Measurements from ENCODE around the gene FAM120B. TPM values are rescaled to one million over a fixed set of nuclear protein-coding genes. Genes with fewer than 3 reads are reported as not detected.
"Not testable (repeated sequence)": the region's sequence is repeated elsewhere in the genome, so short reads cannot be mapped to it uniquely, and the experiment has no call there.

The FAM120B gene
- polyA plus RNA-seq, 4 donors = 33.4 to 40.2 (median 38.0) TPM

DNA sequence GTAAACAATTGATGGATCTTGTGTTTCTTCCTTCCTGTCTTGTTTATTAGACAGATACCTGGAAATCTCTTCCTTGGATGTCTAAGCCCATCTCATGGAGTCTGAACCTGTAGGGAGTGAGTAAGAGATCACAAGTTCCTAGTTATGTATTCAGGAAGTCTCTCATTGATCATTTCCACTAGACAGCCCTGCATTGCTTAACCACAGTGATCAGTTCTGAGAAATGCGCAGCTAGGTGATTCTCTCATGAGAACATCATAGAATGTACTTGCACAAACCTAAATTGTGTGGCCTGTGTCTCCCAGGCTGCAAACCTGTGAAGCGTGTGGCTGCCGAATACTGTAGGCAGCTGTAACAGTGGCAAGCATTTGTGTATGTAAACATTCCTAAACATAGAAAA, 39.1 kb downstream of the FAM120B start:
- DNase-seq (ENCODE audit: low read depth in 4 of 4, low spot score in 2 of 4) = no peak

DNA sequence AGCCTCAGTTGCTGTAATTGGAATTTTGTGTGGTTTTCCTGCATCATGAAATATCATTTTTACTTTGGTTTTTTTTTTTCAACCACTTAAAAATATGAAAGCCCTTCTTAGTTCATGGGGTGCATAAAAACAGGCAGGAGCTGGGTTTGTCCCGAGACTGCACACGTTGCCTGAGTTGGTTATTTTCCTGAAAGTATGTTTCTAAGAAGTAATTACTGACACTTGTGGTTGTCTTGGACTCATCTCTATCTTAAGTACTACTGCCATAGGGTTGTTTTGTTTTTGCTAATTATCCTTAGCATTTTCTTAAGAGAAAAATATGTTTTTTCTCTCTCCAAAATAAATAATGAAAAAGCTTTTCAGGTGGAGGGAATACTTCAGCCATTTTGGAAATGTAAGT, 40.1 kb downstream of the FAM120B start:
- no peak for DNase-seq (ENCODE audit: low read depth in 4 of 4, low spot score in 2 of 4)

DNA sequence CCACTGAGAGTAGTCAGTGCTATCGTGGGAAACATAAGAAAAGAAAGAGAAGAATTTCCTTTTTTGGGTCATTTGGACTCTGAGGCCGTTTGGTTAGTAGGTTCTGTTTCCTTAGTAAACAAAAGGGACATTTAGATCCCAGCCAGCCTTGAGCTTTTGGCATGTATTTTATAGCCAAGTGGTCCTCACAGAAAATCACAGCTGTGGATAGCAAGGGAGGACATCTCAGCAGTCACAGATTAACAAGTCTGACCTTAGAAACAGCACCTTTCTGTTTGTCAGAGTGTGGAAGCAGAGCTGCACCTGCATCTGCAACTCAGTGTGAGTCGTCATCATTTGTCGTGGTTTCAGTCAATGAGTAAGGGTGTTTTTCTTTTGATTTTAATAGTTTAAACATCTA, 40.5 kb downstream of the FAM120B start:
- DNase-seq (ENCODE audit: low read depth in 4 of 4, low spot score in 2 of 4) = no peak

DNA sequence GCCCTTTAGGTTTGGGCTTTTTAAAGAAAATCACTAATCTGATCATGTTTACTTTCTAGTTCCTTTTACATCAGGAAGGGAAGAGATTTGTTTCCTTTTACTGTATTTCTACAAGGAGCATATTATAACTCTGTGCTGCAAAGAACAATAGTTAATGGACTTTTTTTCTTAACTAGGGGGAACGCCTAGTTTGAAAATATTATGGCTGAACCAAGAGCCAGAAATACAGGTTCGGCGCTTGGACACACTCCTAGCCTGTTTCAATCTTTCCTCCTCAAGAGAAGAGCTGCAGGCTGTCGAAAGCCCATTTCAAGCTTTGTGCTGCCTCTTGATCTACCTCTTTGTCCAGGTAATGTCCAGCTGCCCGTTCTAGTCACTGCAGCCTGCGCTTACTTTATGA, 41.4 kb downstream of the FAM120B start:
- DNase-seq (ENCODE audit: low read depth in 4 of 4, low spot score in 2 of 4) = no peak

DNA sequence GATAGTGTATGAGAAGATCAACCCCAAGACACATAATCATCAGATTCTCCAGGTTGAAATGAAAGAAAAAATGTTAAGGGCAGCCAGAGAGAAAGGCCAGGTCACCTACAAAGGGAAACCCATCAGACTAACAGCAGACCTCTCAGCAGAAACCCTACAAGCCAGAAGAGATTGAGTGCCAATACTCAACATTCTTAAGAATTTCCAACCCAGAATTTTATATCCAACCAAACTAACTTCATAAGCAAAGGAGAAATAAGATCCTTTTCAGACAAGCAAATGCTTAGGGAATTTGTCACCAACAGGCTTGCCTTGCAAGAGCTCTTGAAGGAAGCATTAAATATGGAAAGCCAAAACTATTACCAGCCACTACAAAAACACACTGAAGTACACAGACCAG, 44.9 kb downstream of the FAM120B start:
- not testable (repeated sequence) for DNase-seq (ENCODE audit: low read depth in 4 of 4, low spot score in 2 of 4)

DNA sequence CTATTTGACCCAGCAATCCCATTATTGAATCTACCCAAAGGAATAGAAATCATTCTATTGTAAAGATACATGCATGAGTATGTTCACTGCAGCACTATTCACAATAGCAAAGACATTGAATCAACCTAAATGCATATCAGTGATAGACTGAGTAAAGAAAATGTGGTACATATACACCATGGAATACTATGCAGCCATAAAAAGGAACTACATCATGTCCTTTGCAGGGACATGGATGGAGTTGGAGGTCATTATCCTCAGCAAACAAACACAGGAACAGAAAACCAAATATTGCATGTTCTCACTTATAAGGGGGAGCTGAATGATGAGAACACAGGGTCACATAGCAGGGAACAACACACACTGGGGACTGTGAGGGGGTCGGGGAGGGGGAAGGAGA, 48.6 kb downstream of the FAM120B start:
- DNase-seq (ENCODE audit: low read depth in 4 of 4, low spot score in 2 of 4) = not testable (repeated sequence)

DNA sequence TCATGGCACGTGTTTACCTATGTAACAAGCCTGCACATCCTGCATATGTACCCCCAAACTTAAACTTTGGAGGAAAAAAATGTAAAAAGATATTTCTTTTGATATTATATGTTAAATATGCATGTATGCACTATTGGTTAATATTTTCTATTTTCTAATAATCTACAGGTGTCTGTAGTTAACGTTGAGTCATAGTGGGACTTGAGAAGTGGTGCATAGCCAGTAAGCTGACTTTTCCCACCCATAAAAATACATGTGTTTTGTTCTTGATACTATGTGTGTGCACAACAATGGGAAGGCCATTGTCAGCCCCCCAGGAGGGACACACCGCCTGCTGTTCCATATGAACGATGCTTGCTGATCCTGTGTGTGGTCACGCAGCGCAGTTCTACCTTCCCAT, 49.1 kb downstream of the FAM120B start:
- no peak for DNase-seq (ENCODE audit: low read depth in 4 of 4, low spot score in 2 of 4)

DNA sequence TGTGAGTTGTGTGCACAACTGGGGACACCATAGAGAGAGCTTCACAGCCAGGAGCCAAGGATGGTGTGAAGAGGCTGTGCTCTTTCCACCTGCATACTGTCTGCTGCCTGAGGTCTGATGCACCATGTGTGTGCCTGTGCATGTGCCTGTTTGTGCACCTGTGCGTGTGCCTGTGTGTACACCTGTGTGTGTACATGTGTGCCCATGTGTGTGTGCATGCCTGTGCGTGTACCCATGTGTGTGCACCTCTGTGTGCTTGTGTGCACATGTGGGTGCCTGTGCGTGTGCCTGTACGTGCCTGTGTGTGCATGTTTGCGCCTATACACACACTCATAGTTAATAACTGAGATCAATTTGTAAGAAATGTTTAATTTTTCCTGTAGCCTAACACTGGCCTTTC, 51.3 kb downstream of the FAM120B start:
- DNase-seq (ENCODE audit: low read depth in 4 of 4, low spot score in 2 of 4) = no peak

DNA sequence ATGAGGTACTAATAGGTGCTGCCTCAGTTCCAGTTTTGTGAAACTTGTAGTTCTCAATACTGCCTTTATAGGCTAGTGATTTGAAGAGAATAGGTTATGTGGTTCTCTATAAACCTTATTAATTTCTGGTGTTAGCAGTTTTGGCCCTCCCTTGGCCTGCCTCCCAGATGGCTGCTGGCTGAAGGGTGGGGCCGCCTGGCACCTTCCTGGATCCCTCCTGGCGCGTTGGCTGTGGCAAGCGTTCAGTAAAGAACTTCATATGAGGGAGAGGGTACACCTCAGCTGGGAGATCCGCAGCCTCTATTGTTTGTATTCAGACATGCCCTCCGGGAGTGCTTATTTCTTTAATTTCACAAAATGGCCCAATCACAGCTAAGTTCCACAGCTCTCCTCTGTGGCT, 51.9 kb downstream of the FAM120B start:
- DNase-seq (ENCODE audit: low read depth in 4 of 4, low spot score in 2 of 4) = no peak

DNA sequence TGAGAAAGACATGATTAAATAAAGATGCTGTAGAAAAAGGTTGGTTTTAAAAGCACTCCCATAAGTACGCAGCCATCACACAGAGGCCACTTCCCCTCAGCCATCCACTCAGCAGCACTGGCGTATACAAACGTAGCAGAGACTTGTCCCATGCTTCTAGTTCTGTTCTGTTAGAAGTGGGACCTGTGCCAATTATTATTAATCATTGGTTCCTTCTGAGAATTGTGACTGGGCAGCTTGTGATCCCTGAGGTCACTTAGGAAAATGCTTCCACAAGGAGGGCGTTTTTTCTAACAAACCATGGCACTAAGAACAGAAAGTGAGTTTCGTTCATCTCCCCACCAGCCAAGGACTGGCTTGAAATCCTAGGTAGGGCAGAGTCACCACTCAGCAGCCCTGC, 53.9 kb downstream of the FAM120B start:
- no peak for DNase-seq (ENCODE audit: low read depth in 4 of 4, low spot score in 2 of 4)

DNA sequence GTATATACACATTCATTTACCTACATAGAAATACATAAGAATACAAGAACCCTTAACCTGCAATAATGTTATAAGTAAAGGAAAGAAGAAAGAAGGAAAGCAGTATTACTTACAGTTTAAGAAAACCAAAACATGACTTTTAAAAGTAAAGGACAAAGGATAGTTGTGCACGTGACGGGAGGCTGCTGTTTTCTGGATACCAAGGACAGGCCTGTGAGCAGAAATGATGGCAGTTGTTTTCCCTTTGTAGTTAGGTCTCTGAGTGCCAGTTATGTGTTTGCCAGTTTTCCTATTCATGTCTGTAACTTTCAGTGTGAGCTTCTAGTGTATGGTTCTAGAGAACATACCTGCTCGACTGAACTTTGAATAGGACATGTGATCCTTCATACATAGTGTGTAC, 54.8 kb downstream of the FAM120B start:
- DNase-seq (ENCODE audit: low read depth in 4 of 4, low spot score in 2 of 4) = no peak

DNA sequence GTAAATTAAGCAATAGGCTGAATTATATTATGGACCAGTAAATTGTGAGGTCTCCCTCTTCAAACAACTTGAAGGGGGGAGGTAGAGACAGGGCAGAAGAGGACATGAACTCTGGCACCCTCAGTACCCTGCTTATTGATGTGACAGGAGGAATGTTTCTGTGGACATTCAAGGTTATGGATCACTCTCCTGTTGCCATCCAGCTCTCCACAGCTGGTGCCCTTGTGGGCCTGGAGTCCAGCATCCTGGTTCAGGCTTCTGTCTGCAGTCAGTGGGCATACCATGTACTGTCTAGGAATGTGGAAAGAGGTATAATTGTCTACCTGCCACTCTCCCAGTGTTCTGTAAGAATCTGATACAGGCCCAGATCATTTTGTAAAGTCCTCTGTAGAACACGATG, 55.6 kb downstream of the FAM120B start:
- no peak for DNase-seq (ENCODE audit: low read depth in 4 of 4, low spot score in 2 of 4)

DNA sequence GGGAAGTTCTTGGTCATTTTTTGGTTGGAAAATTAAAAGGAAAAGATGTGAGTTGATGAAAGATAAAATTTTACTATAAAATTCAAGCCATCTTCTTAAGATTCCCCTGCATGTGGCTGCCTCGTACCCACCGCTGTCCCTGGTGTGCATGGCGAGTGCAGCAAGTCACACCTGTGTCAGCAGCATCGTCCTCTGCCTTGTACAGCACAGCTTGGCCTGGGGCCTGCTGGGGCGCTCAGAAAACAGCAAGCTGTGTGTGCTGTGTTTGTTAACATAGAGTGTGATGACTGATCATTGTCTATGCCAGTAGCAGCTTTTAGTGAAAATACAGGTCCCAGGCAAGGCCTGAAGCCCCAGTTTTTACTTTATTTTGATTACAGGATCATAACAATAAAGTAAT, 56.7 kb downstream of the FAM120B start:
- no peak for DNase-seq (ENCODE audit: low read depth in 4 of 4, low spot score in 2 of 4)

DNA sequence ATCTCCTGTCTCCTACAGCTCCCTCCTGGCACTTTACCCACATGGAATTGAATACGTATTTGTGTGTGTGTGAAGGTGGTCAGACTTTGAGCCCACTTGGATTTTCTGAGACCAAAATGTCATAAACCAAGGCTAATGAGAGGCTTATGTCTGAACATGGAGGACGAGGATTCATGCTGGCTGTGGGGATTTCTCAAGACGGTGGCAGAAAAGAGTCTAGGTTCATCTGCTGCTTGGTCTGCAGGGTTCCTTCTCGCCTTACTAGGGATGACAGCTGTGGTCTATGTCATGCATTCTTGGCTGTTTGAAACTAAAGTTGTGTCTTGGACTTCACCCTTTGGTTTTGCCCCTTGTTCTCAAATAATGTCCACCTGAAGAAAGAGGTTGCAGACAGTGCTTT, 58.6 kb downstream of the FAM120B start:
- DNase-seq (ENCODE audit: low read depth in 4 of 4, low spot score in 2 of 4) = no peak

DNA sequence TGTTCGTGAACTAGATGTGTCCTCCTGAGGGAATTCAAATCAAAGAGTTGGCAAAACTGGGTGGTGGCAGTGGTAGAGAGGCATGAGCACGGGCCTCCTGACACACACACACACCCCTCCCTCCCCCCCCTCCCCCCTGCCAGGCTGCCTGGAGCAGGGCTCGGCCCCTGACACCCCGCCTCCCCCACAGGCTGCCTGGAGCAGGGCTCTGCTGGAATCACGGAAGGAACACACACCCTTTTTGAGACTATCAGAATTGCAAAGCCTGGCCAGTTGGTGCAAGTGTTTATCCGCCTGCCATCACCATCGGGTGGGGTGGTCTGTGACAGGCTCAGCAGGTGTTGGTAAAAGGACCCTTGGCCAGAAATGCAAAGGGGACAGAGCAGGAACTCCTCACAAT, 59.0 kb downstream of the FAM120B start:
- DNase-seq (ENCODE audit: low read depth in 4 of 4, low spot score in 2 of 4) = no peak

DNA sequence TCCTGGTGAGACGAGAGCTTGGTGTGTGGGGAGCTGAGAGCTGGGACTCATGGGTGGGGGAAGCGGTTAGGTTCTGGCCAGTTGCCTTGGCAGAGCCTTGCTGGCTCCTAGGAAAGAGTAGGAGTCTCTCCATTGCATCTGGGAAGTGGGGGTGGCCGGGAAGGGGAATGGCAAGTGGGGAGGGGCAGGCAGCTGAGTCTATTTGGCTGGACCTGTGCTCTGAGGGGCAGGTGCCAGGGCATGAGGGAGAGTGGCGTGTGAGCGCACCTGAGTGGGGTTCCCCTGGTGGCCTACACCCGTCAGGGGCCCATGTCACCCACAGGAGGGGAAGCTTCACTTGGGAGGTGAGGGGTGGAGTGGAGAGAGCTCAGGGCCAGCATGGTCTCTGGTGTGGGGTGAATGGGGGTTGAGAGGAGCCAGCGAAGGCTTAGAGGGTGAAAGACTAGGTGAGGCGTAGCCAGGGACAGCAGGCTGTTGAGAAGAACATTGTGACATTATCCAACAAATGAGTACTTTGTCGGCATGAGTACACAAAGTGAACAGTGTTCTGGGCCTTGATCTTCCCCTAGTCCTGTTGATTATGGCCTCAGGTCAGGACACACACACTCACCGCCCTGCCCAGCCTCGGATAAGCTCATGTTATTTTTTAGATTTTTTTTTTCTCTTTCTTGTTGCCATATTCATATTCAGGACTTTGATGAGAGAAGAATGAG, 59.8 kb downstream of the FAM120B start:
- DNase-seq (ENCODE audit: low read depth in 4 of 4, low spot score in 2 of 4) = no peak

DNA sequence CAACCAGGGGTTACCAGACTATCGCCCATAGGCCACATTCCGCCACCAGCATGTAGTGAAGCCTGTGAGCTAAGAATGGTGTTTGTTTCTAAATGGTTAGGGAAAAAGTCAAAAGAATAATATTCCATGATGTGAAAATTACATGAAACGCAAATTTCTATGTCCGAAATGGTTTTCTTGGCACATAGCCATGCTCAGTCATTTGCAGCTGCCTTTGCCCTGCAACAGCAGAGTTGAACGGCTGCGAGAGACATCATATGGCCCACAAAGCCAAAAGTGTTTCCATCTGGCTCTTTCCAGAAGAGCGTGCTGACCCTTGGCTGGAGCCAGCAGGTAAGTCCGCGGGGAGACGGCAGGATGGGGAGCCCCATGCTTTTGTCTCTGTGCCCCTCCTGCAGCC, 60.7 kb downstream of the FAM120B start:
- DNase-seq (ENCODE audit: low read depth in 4 of 4, low spot score in 2 of 4) = no peak

DNA sequence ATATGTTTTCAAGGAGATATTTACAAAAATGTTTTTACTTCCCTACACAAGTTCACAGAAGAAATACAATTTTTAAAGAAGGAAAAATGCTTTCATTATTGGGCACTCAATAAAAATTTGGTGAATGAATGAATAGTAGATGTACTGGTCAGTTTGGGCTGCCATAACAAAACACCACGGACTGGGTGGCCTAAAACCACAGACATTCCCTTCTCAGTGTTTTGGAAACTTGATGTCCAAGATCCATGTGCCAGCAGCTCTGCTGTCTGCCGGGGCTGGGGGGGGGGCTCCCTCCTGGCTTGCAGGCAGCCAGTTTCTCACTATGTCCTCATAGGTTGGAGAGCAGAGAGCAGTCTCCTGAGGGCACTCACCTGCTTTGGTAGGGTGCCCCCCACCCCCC, 62.0 kb downstream of the FAM120B start:
- DNase-seq (ENCODE audit: low read depth in 4 of 4, low spot score in 2 of 4) = no peak

DNA sequence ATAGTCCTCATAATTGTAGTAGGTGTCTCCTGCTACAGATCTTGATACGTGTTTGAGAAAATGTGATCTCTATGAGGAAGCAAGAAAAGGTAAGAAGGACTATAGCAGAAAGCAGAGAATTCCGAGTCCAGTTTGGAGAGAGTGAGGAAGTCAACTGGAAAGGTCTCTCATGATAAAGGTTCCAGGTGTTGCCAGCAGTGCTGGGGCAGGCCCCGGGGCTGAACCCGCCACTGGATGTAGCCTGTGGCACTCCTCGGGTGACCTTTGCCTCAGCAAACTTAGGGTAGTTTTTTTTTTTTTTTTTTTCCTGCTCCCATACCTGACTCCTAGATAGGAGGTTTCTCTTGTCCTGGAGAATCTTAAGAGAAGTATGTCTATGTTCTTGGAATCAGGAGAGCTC, 62.8 kb downstream of the FAM120B start:
- no peak for DNase-seq (ENCODE audit: low read depth in 4 of 4, low spot score in 2 of 4)

DNA sequence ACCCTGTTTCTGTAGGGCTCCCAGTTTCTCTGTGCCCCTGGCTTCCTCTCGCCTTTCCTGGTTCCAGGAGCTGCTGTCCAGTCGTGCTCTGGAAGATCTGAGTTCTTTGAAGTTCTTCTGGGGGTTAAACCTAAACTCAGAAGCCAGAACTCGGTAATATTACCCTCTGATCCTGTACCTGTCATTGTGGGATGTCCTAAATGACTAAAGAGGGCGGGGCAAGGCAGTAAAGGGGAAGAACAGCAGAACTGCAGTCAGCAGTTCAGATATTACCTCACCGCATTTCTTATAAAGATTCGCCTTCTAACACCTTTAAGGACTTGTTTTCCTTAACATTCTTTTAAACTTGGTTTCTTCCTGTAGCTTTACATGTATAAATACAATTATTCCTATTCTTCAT, 63.9 kb downstream of the FAM120B start:
- no peak for DNase-seq (ENCODE audit: low read depth in 4 of 4, low spot score in 2 of 4)

DNA sequence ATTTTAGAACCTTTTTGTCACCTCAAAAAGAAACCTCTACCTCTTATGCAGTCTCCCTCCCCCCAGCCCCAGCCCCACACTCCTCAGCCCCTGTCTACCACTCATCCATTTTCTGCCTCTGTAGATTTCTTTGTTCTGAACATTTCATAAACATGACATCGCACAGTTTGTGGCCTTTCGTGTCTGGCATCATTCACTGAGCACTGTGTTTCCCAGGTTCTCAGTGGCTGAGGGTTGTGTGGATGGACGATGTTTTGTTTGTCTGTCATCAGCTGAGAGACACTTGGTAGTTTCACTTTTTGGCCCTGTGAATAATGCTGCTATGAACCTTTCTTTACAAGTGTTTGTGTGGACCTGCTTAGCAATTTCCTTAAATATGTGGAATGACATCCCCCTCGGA, 64.5 kb downstream of the FAM120B start:
- no peak for DNase-seq (ENCODE audit: low read depth in 4 of 4, low spot score in 2 of 4)

DNA sequence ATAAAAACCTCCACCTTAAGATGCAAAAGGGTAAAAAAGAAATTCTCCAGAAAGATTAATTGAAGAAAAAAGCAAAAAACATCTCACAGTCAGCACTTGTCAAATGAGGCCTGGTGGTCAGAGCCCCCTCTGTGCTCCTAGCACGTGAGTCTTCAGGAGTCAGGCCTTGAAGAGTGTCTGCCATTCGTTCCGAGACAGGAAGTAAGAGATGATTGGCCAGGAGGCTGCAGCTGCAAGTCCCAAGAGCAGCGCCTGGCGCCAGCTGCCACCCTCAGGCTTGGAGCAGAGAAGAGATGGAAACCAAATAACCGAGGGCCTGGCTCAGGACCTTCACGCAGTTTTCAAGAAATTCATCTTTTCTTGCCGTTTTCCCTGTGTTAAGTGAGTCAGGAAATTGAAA, 65.0 kb downstream of the FAM120B start:
- DNase-seq (ENCODE audit: low read depth in 4 of 4, low spot score in 2 of 4) = no peak

Measured in left renal cortex interstitium (tissue), 4 donors.